GM20000 (cell line): Measurements from ENCODE around the gene ZBTB21.

Experiments used
- DNase-seq: peaks from one replicate; pipeline ENCODE4 v3.0.0; 2012; ENCODE audit warnings: low spot score
- TF ChIP-seq, protein P1 (sequence below): IDR thresholded peaks from 2 replicates; pipeline ENCODE4 v1.5.1; 2012; ENCODE audit warnings: mild to moderate bottlenecking, control low read depth; ENCODE audit errors: extremely low read depth, missing control alignments

Gene ZBTB21

DNA sequence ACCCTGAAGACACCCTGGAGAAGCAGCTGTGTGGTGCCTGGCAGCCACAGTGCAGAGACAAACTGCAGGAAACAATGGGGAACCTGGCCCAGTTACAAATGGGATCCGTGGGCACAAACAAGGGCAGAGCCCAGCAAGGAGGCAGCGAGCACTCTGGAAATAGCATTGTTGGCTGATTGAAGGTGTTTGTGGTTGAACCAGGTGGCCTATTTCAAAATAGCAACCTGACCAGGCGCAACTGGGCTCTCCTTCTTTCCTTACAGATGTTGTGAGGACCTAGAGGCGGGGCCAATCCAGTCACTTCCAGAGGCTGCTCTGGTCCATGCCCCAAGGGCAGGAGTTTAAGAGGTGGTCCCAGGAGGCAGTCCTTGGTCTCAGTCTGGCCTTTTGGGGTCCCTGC is 21.7 kb upstream of the ZBTB21 start:
- TF ChIP-seq, protein P1, sequence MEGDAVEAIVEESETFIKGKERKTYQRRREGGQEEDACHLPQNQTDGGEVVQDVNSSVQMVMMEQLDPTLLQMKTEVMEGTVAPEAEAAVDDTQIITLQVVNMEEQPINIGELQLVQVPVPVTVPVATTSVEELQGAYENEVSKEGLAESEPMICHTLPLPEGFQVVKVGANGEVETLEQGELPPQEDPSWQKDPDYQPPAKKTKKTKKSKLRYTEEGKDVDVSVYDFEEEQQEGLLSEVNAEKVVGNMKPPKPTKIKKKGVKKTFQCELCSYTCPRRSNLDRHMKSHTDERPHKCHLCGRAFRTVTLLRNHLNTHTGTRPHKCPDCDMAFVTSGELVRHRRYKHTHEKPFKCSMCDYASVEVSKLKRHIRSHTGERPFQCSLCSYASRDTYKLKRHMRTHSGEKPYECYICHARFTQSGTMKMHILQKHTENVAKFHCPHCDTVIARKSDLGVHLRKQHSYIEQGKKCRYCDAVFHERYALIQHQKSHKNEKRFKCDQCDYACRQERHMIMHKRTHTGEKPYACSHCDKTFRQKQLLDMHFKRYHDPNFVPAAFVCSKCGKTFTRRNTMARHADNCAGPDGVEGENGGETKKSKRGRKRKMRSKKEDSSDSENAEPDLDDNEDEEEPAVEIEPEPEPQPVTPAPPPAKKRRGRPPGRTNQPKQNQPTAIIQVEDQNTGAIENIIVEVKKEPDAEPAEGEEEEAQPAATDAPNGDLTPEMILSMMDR = no peak
- no peak for DNase-seq

DNA sequence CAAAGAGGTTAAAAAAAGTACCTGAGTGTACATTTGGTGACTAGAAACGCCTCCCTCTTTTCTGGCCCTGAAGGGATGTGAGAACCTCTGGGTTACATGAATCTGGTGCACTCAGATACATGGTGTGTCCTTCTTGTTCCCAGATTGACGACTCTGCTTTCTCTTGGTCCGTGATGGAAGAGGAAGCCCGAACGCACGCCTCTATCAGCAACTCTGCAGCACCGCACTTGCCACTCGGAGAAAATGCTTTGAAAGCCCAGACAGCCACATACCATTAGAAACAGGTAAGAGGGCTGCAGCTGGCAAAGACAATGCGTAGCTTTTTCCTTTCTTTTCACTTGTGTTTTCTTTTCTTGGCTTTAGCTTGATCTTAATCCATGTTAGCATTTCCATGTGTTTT is 21.1 kb upstream of the ZBTB21 start:
- TF ChIP-seq, protein P1 = no peak
- no peak for DNase-seq

DNA sequence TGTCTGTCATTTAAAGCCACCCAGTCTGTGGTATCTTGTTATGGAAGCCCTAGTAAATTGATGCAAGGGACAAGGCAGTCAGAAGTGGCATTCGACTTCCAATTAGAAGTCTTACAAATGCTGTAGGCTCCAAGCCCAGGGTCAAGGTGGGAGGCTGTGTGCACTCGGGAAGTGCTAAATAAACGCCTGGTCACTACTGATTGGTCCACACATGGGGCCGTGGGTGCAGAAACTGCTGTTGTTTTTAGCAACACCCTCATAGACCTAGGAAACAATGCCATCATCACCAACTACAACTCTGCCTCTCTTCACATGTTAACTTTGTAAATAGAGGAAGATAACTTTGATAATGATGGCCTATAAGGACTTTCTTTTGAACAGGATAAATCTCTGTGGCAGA is 20.2 kb upstream of the ZBTB21 start:
- DNase-seq = no peak
- TF ChIP-seq, protein P1 = no peak

DNA sequence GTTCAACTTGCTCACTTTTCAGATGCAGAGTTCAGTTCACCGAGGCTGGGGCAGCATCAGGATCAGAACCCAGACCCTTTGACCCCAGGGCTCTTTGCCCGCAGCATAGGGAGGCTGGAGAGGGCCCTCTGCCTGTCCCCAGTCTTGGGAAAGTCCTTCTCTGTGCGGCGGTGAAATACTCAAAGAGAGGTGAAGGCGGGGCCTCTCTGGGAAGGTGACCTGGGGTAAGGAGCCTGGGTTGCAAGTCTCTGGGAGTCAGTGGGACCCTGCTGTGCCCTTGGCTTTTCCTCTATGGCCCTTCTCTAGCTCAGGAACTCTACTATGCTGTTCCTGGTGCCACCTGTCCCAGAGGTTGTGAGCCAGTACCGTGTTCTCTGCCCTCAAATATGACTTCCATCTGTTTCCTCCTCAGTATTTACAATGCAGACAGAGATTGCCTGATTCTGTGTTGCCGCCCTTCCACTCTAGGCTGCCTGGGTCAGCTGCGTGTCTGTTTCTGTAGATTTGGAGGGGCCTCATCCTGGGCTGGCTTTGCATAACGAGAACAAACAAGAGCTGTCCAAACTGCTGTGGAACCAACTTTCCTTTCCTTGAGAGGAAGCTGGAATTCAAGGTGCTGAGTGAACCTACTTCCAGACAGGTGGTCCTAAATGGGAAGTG is 18.7 kb upstream of the ZBTB21 start:
- DNase-seq = no peak
- TF ChIP-seq, protein P1 = no peak

DNA sequence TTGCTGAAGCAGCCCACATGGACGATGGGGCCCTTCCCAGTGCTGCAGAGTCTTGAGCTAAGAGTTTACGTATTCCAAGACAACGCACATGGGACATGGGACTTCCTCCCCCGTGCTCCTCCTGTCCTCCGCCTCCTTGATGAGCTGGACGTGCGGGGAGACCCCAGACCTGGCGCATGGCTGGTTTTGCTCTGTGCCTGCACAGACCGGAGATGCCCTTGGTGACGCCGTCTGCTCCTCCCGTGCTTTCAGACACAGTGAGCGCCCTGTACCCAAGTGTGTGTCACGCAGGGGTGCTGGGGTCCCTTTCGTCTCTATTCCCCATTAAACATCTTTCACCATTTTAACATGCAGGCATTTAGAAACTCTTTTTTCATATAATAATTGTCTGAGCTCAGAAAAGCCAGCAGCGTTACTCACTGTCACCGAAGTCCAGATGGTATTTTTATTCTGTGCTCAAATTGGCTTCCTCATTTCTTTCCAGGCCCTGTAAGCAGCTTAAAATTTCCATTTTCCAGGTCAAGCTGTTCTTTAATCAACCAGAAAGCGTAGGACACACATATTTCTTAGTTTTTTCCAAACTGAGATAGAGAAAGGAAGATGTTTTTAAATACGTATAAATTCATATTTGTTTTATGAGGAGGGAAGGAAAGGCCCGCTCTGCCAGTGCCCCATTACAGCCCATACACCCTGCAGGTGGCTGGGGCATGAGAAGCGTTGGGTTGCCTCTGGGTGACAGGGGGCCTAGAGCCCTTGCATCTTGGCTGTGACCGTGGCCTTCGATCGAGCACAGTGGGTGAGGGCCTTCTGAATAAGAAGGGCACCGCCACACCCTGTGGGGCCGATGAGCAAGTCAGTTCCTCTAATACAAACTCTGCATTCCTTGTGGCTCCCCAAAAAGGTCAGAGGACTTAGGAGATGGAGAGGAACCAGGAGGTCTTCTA is 17.9 kb upstream of the ZBTB21 start:
- DNase-seq = no peak
- TF ChIP-seq, protein P1 = no peak

DNA sequence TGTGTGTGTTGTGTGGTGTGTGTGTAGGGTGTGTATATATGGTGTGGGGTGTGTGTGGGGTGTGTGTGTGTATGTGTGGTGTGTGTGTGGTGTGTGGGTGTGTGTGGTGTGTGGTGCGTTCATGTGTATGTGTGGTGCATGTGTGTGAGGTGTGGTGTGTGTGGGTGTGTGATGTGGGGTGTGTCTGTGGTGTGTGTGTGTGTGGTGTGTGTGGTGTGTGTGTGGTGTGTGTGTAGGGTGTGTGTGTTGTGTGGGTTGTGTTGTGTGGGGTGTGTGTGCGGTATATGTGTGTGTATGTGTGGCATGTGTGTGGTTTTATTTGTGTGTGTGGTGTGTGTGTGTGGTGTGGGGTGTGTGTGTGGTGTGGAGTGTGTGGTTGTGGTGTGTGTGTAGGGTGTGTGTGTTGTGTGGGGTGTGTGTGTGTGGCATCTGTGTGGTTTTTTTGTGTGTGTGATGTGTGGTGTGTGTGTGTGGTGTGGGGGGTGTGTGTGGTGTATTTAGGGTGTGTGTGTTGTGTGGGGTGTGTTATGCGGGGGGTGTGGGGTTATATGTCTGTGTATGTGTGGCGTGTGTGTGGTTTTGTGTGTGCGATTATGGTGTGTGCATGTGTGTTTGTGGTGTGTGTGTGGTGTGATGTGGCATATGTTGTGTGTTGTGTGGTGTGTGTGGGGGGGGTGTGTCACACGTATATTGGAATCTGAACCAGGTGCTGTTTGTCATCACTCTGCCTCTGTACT is 17.1 kb upstream of the ZBTB21 start:
- no peak for DNase-seq
- TF ChIP-seq, protein P1 = no peak

DNA sequence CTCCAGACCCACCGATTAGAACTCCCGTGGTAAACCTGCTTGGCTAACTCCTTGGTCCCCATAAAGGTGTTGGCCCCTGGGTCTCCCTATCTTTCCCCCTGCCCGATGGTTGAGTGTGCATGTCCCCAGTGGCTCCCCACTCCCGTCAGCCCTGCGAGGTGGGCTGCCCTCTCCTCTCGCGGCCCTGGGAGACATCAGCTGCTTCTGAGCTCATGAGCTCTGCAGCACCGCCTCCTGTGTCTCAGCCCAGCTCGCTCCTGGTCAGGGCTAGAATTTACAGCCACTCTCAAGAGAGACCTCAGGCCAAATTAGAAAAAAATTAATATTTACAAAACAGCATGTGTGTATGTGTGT is 15.9 kb upstream of the ZBTB21 start:
- DNase-seq = no peak
- TF ChIP-seq, protein P1 = no peak
